HG03460 (cell line): ENCODE measurements around the gene FGF12.
"Not testable (repeated sequence)": the region's sequence is repeated elsewhere in the genome, so short reads cannot be mapped to it uniquely, and the experiment has no call there.

ENCODE experiments used
- ATAC-seq: cut with Tn5 transposase; IDR thresholded peaks from one replicate; pipeline ENCODE4 v1.9.1; 2021; ENCODE audit not compliant: unreplicated experiment

FGF12 gene

GRCh38 chr3:192727032-192727847 lies at the start of gene FGF12:
TSS of gene FGF12 (minus strand) at chr3:192727541.
- no peak for ATAC-seq

GRCh38 chr3:192774341-192774740 lies 47.0 kb upstream of the FGF12 start:
- not testable (repeated sequence) for ATAC-seq

GRCh38 chr3:192772240-192772894 lies 45.0 kb upstream of the FGF12 start:
- no peak for ATAC-seq

- no peak for ATAC-seq
Measured at GRCh38 chr3:192758654-192759053, 31.3 kb upstream of the FGF12 start.

GRCh38 chr3:192751148-192751547 lies 23.8 kb upstream of the FGF12 start:
- ATAC-seq: no peak

GRCh38 chr3:192750201-192750600 lies 22.9 kb upstream of the FGF12 start:
- ATAC-seq: no peak

GRCh38 chr3:192747746-192748145 lies 20.4 kb upstream of the FGF12 start:
- no peak for ATAC-seq

GRCh38 chr3:192747145-192747544 lies 19.8 kb upstream of the FGF12 start:
- ATAC-seq: no peak

- ATAC-seq: no peak
Measured at GRCh38 chr3:192745150-192745549, 17.8 kb upstream of the FGF12 start.

- not testable (repeated sequence) for ATAC-seq
Measured at GRCh38 chr3:192744604-192745003, 17.3 kb upstream of the FGF12 start.

GRCh38 chr3:192737506-192737905 lies 10.2 kb upstream of the FGF12 start:
- no peak for ATAC-seq

- ATAC-seq: no peak
Measured at GRCh38 chr3:192731233-192731632, 3.9 kb upstream of the FGF12 start.

GRCh38 chr3:192726385-192726784 lies 956 bp downstream of the FGF12 start:
- ATAC-seq: no peak

GRCh38 chr3:192719964-192720363 lies 7.4 kb downstream of the FGF12 start:
- no peak for ATAC-seq

GRCh38 chr3:192718156-192718555 lies 9.2 kb downstream of the FGF12 start:
- ATAC-seq: no peak

GRCh38 chr3:192715126-192715525 lies 12.2 kb downstream of the FGF12 start:
- no peak for ATAC-seq

- not testable (repeated sequence) for ATAC-seq
Measured at GRCh38 chr3:192711126-192711525, 16.2 kb downstream of the FGF12 start.

- ATAC-seq: no peak
Measured at GRCh38 chr3:192710366-192710765, 17.0 kb downstream of the FGF12 start.

- no peak for ATAC-seq
Measured at GRCh38 chr3:192706272-192706671, 21.1 kb downstream of the FGF12 start.

GRCh38 chr3:192700885-192701284 lies 26.5 kb downstream of the FGF12 start:
- ATAC-seq: no peak

GRCh38 chr3:192696943-192697587 lies 30.3 kb downstream of the FGF12 start:
- no peak for ATAC-seq
